HL-60 (cell line): ENCODE data around the gene TOX2.

Experiments
- DNase-seq, 2 experiments: peaks; one replicate each; pipeline ENCODE4 v3.0.0-alpha.2; 2010 to 2020; ENCODE audit warnings: low read depth in 1 of 2, low spot score in 1 of 2
- H3K27ac ChIP-seq: fragments of 250-450 bp; sonication (Bioruptor Pico); replicated peaks from 2 replicates; pipeline ENCODE4 v1.5.1; 2020; ENCODE audit warnings: mild to moderate bottlenecking, moderate library complexity
- H3K27me3 ChIP-seq: fragments of 250-450 bp; sonication (Bioruptor Pico); 2 replicates; pipeline ENCODE4 v1.5.1; 2021; ENCODE audit warnings: mild to moderate bottlenecking, moderate library complexity; ENCODE audit not compliant: insufficient read depth, poor library complexity, severe bottlenecking
- H3K4me3 ChIP-seq: replicated peaks from 2 replicates; pipeline ENCODE4 v1.5.1; 2011; ENCODE audit warnings: mild to moderate bottlenecking, control low read depth, low read length; ENCODE audit not compliant: insufficient read depth
- GABPA ChIP-seq: IDR thresholded peaks from 2 replicates; pipeline ENCODE4 v1.6.1; 2012; ENCODE audit warnings: low read depth
- POLR2AphosphoS5 ChIP-seq: IDR thresholded peaks from 2 replicates; pipeline ENCODE4 v1.6.1; 2012; ENCODE audit warnings: low read depth
- REST ChIP-seq: IDR thresholded peaks from 2 replicates; pipeline ENCODE4 v1.6.1; 2012; ENCODE audit warnings: low read depth; ENCODE audit not compliant: insufficient replicate concordance
- SPI1 ChIP-seq: IDR thresholded peaks from 2 replicates; pipeline ENCODE4 v1.6.1; 2012; ENCODE audit warnings: low read depth, mild to moderate bottlenecking, borderline replicate concordance
- TF ChIP-seq, protein P1 (sequence below): IDR thresholded peaks from one replicate; pipeline ENCODE4 v1.5.1; 2011; ENCODE audit warnings: low read length, control low read depth, inconsistent platforms; ENCODE audit not compliant: insufficient read depth

The TOX2 gene

DNA sequence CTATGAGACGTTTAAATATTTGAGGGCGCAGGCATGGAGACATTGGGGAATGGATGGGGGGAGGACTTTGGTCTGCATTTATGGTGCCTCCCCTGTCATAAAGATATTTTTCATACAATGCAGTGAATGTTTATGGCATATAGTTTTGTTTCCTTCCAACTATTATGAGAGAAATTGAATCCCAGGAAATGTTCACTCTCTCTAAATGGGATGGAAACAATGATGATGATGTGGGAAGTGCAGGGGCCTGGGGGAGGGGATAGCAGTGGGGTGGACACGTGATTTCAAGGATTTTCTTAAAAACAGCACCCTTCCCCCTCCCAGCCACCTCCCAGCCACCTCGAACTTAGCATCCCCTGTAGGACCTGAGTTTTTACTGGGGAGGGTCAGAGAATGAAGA is 69.9 kb downstream of the TOX2 start:
- H3K4me3 ChIP-seq = no peak overlapping the region
- DNase-seq = no peak
- no peak overlapping the region for H3K27ac ChIP-seq
- no peaks in the 10 kb centered on the region for H3K27me3 ChIP-seq
- TF ChIP-seq GABPA (no peak), REST (no peak), SPI1 (no peak)

DNA sequence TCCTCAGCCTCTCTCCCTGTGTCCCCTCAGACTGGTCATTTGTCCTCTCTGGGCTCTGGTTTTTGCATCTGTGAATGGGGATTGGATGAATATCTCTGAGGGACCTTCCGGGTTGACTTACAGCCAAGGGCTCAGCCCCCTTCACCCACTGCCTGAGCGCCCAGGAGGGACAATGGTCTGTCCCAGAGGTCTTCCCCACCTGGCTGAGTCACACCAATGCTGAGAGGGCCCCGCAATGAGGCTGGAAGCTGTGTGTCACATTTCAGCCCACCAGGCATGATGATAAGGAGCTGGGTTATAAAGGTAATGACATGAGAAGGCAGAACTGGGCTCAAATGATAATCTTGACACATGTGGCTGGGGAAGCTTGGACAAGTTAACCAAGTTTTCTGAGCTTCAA is 70.5 kb downstream of the TOX2 start:
- TF ChIP-seq REST (no peak), GABPA (no peak), SPI1 (no peak), POLR2AphosphoS5 (no peak)
- TF ChIP-seq, protein P1, sequence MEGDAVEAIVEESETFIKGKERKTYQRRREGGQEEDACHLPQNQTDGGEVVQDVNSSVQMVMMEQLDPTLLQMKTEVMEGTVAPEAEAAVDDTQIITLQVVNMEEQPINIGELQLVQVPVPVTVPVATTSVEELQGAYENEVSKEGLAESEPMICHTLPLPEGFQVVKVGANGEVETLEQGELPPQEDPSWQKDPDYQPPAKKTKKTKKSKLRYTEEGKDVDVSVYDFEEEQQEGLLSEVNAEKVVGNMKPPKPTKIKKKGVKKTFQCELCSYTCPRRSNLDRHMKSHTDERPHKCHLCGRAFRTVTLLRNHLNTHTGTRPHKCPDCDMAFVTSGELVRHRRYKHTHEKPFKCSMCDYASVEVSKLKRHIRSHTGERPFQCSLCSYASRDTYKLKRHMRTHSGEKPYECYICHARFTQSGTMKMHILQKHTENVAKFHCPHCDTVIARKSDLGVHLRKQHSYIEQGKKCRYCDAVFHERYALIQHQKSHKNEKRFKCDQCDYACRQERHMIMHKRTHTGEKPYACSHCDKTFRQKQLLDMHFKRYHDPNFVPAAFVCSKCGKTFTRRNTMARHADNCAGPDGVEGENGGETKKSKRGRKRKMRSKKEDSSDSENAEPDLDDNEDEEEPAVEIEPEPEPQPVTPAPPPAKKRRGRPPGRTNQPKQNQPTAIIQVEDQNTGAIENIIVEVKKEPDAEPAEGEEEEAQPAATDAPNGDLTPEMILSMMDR = no peak
- H3K27me3 ChIP-seq = no peaks in the 10 kb centered on the region
- no peak overlapping the region for H3K27ac ChIP-seq
- DNase-seq = no peak
- no peak overlapping the region for H3K4me3 ChIP-seq

GRCh38 chr20:43985608-43986316 is 71.1 kb downstream of the TOX2 start:
- no peak for DNase-seq
- Histone ChIP-seq H3K4me3 (no peak overlapping the region), H3K27ac (no peak overlapping the region), H3K27me3 (no peaks in the 10 kb centered on the region)
- TF ChIP-seq REST (no peak), SPI1 (no peak), GABPA (no peak)
- TF ChIP-seq, protein P1 = no peak
